IPS-11a (cell line): Measurements from ENCODE around the gene MEGF10.

ENCODE experiments used
- H3K4me3 ChIP-seq: one replicate; pipeline ENCODE4 v1.5.1; 2013; ENCODE audit warnings: low read depth, low read length, control low read depth

MEGF10 gene

GRCh38 chr5:127409246-127409917, 118.8 kb downstream of the MEGF10 start:
- H3K4me3 ChIP-seq = no peak overlapping the region

GRCh38 chr5:127409921-127410675, 119.5 kb downstream of the MEGF10 start:
- no peak overlapping the region for H3K4me3 ChIP-seq

GRCh38 chr5:127410959-127411358, 120.4 kb downstream of the MEGF10 start:
- H3K4me3 ChIP-seq = no peak overlapping the region

GRCh38 chr5:127411381-127411780, 120.8 kb downstream of the MEGF10 start:
- H3K4me3 ChIP-seq = no peak overlapping the region

- no peak overlapping the region for H3K4me3 ChIP-seq
These were observed 122.1 kb downstream of the MEGF10 start for GRCh38 chr5:127412698-127413097.

- no peak overlapping the region for H3K4me3 ChIP-seq
These were observed 124.4 kb downstream of the MEGF10 start for GRCh38 chr5:127415034-127415433.

GRCh38 chr5:127416906-127417305, 126.3 kb downstream of the MEGF10 start:
- no peak overlapping the region for H3K4me3 ChIP-seq

- H3K4me3 ChIP-seq = no peak overlapping the region
These were observed 126.9 kb downstream of the MEGF10 start for GRCh38 chr5:127417528-127417927.

- no peak overlapping the region for H3K4me3 ChIP-seq
These were observed 127.8 kb downstream of the MEGF10 start for GRCh38 chr5:127418367-127418766.

GRCh38 chr5:127418974-127419682, 128.5 kb downstream of the MEGF10 start:
- H3K4me3 ChIP-seq = no peak overlapping the region

- no peak overlapping the region for H3K4me3 ChIP-seq
These were observed 129.2 kb downstream of the MEGF10 start for GRCh38 chr5:127419683-127420257.

GRCh38 chr5:127420758-127421157, 130.2 kb downstream of the MEGF10 start:
- H3K4me3 ChIP-seq = no peak overlapping the region

- no peak overlapping the region for H3K4me3 ChIP-seq
These were observed 130.9 kb downstream of the MEGF10 start for GRCh38 chr5:127421471-127421870.

GRCh38 chr5:127423173-127423798, 132.7 kb downstream of the MEGF10 start:
- no peak overlapping the region for H3K4me3 ChIP-seq

GRCh38 chr5:127425037-127425436, 134.4 kb downstream of the MEGF10 start:
- H3K4me3 ChIP-seq = no peak overlapping the region

- no peak overlapping the region for H3K4me3 ChIP-seq
These were observed 135.3 kb downstream of the MEGF10 start for GRCh38 chr5:127425868-127426267.

GRCh38 chr5:127426661-127427060, 136.1 kb downstream of the MEGF10 start:
- H3K4me3 ChIP-seq = no peak overlapping the region

- no peak overlapping the region for H3K4me3 ChIP-seq
These were observed 137.7 kb downstream of the MEGF10 start for GRCh38 chr5:127428276-127428675.

- H3K4me3 ChIP-seq = no peak overlapping the region
These were observed 138.2 kb downstream of the MEGF10 start for GRCh38 chr5:127428748-127429147.

- no peak overlapping the region for H3K4me3 ChIP-seq
These were observed 139.3 kb downstream of the MEGF10 start for GRCh38 chr5:127429928-127430327.

- H3K4me3 ChIP-seq = no peak overlapping the region
These were observed 140.0 kb downstream of the MEGF10 start for GRCh38 chr5:127430627-127431026.
